LNCaP clone FGC (cell line): ENCODE results near the gene KRTAP5-6.

ENCODE experiments used
- DNase-seq: peaks from one replicate; pipeline ENCODE4 v3.0.0-alpha.2; 2011; ENCODE audit warnings: low read depth
- H3K4me3 ChIP-seq: 2 replicates; pipeline ENCODE4 v1.5.1; 2011; ENCODE audit warnings: mild to moderate bottlenecking, low read depth, low read length, control low read depth
- CTCF ChIP-seq: IDR thresholded peaks from 2 replicates; pipeline ENCODE4 v1.5.1; 2012; ENCODE audit warnings: mild to moderate bottlenecking; ENCODE audit not compliant: control insufficient read depth, insufficient read depth; ENCODE audit errors: extremely low read depth

KRTAP5-6 gene

DNA sequence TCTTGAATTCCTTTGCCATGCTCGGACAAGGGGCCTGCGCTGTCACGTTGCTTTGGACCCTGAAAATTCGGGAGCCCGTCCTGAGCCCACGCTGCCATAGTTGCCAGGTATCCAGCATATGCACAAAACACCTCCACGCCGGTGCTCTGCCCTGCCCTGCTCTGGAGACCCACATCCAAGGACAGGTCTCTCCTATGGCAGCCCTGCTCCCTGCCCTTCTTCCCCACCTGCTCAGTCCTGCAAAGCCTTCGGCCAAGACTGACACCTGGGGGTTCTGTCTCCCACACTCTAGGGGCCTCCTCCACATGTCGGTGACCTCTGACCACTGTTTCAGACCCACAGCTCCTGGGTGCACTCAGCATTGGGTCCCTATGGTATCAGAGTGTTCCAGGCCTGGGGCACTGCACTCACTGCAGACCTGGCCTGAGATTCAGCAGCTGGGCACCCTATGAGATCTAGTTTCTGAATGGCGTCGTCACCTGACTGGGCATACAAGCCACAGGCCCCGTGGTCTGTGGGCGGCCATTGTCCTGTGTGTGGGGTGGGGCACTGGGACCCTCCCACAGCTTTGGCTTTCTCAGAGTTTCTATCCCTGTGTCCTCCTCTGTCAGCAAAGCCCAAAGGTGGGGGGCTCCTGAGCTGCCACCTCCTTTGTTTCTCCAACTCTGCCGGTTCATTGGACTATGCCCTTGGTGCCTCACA is 2.0 kb upstream of the KRTAP5-6 start:
- no peak overlapping the region for H3K4me3 ChIP-seq
- no peak for DNase-seq
- no peak for TF ChIP-seq CTCF

DNA sequence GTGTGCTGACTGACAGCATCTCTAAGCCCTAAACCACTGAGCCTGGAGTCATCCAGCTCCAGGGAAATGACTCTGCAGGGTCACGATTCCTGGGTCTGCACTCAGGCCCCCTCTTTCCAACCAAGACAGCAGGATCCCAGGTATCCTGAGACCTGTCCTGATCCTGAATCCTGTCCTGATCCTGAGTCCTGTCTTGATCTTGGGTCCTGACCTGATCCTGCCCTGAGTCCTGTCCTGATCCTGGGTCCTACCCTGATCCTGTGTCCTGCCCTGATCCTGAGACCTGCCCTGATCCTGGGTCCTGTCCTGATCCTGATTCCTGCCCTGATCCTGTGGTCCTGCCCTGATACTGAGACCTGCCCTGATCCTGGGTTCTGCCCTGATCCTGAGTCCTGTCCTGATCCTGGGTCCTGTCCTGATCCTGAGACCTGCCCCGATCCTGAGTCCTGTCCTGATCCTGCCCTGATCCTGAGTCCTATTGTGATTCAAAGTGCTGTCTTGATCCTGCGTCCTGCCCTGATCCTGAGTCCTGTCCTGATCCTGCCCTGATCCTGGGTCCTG is 1.4 kb upstream of the KRTAP5-6 start:
- no peak for TF ChIP-seq CTCF
- no peak for DNase-seq
- no peak overlapping the region for H3K4me3 ChIP-seq

DNA sequence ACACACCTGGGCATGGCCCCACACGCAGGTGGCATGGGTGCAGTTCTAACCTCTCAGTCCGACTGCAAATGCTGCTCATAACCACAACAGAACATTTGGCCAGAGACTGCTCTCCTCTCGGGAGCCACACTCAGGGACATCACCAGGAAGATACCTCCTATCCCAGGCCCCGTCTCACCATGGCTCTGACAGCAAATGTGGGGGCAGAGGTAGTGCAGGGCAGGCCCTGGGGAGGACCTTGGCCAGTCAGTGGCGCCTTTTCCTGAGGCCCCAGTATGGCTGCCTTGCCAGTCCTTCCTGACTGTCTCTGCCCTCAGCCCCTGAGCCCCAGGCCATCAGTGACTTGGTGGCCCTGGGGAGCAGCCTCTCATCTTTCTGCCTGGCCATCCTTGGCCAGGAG is 2.8 kb downstream of the KRTAP5-6 start:
- no peak overlapping the region for H3K4me3 ChIP-seq
- no peak for TF ChIP-seq CTCF
- no peak for DNase-seq

DNA sequence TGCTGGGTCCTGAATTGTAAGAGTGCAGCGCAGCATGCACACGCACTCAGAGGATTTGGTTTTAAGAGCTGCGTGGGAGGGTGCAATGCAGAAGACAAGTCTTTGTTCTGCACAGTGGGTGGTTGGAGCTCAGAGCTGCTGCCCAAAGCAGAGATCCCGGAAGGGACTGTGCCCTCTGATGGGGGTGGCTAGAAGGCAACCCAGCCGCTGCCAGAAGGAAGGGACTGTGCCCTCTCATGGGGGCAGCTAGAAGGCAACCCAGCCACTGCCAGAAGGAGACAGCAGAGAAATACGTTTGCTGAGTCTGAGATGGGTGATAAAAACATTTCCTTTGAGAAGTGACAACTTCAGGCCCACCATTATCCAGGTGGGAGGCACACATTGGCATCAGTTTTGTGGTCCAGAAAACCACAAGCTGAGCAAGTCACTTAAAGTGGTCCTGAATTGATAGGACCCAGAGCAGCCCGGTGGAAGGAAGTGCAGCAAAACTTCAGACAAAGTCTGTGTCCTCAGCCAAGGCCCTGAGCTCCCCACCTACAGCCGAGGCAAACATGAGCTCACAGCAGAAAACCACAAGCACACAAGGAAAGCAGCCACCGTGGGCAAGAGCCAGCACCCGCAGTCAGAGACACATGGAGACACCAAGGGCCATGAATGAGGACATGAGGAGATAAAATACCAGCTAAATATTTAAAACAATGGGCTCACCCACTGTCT is 4.3 kb downstream of the KRTAP5-6 start:
- no peak for TF ChIP-seq CTCF
- DNase-seq, result no peak
- no peak overlapping the region for H3K4me3 ChIP-seq

- TF ChIP-seq CTCF, result no peak
These were observed 5.5 kb downstream of the KRTAP5-6 start for GRCh38 chr11:1702506-1702905.

DNA sequence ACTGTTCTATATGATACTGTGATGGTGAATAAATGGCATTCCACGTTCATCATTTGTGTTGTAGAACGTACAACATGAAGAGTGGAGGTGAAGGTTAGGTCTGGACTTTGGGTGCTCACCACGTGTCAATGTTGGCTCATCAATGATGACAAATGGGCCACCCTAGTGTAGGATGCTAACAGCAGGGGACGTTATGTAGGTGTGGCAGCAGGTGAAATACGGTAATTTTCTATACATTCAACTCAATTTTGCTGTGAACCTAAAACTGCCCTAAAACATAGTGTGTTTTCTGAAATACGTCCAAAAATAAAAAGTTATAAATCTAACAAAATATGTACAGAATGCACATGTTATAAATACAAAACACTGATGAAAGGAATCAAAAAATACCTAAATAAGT is 6.2 kb downstream of the KRTAP5-6 start:
- no peak for DNase-seq
- H3K4me3 ChIP-seq, result no peak overlapping the region
- TF ChIP-seq CTCF, result no peak

More at GRCh38 chr11:1702506-1702905, 5.5 kb downstream of the KRTAP5-6 start:
- no peak overlapping the region for H3K4me3 ChIP-seq
- DNase-seq, result no peak
